Dermis blood vessel endothelial cell (primary cell): ENCODE data around the gene LASP1. TPM values are rescaled to one million over a fixed set of nuclear protein-coding genes. Genes with fewer than 3 reads are reported as not detected.
A peak's percentile ranks its signal among the peaks of the same experiment; 100 is the strongest.

Experiments used
- DNase-seq: peaks from one replicate; pipeline ENCODE4 v3.0.0; 2010
- total RNA-seq: library from RNA; depleted of rRNA; stranded (reverse); fragments of >200 nt; gene quantifications from 2 replicates; pipeline ENCODE4 v1.2.3, GENCODE V29; 2014

LASP1 gene
- total RNA-seq, 1 donor from 2014 or later, result 104 TPM

- DNase-seq, result no peak
Measured at GRCh38 chr17:38889745-38890409, 20.0 kb downstream of the LASP1 start.

GRCh38 chr17:38890410-38890746 lies 20.5 kb downstream of the LASP1 start:
- DNase-seq, result no peak

GRCh38 chr17:38891441-38891840 lies 21.6 kb downstream of the LASP1 start:
- no peak for DNase-seq

GRCh38 chr17:38892083-38892482 lies 22.2 kb downstream of the LASP1 start:
- no peak for DNase-seq

GRCh38 chr17:38892620-38893019 lies 22.8 kb downstream of the LASP1 start:
- no peak for DNase-seq

- no peak for DNase-seq
Measured at GRCh38 chr17:38893113-38893512, 23.3 kb downstream of the LASP1 start.

GRCh38 chr17:38893607-38894006 lies 23.7 kb downstream of the LASP1 start:
- DNase-seq, result peak; percentile 49

- peak; percentile 53 for DNase-seq
Measured at GRCh38 chr17:38894276-38894675, 24.4 kb downstream of the LASP1 start.

GRCh38 chr17:38896346-38896954 lies 26.6 kb downstream of the LASP1 start:
- DNase-seq, result peak; percentile 63

GRCh38 chr17:38897176-38897575 lies 27.3 kb downstream of the LASP1 start:
- DNase-seq, result peak; percentile 53

GRCh38 chr17:38897671-38898290 lies 27.9 kb downstream of the LASP1 start:
- DNase-seq, result peak; percentile 59

- DNase-seq, result no peak
Measured at GRCh38 chr17:38898291-38898679, 28.4 kb downstream of the LASP1 start.

- peak; percentile 67 for DNase-seq
Measured at GRCh38 chr17:38898812-38899348, 29.0 kb downstream of the LASP1 start.

GRCh38 chr17:38899421-38899820 lies 29.6 kb downstream of the LASP1 start:
- no peak for DNase-seq

- peak; percentile 78 for DNase-seq
Measured at GRCh38 chr17:38900978-38901656, 31.3 kb downstream of the LASP1 start.

- DNase-seq, result no peak
Measured at GRCh38 chr17:38903404-38903803, 33.5 kb downstream of the LASP1 start.

GRCh38 chr17:38904892-38905291 lies 35.0 kb downstream of the LASP1 start:
- DNase-seq, result no peak

GRCh38 chr17:38905375-38905774 lies 35.5 kb downstream of the LASP1 start:
- no peak for DNase-seq

GRCh38 chr17:38906460-38907228 lies 36.8 kb downstream of the LASP1 start:
- DNase-seq, result peak; percentile 42

- DNase-seq, result no peak
Measured at GRCh38 chr17:38907930-38908675, 38.2 kb downstream of the LASP1 start.

GRCh38 chr17:38908676-38909181 lies 38.9 kb downstream of the LASP1 start:
- DNase-seq, result peak; percentile 75

- no peak for DNase-seq
Measured at GRCh38 chr17:38910325-38910724, 40.5 kb downstream of the LASP1 start.
